ENCODE data around the gene PNMA6E. TPM values are rescaled to one million over a fixed set of nuclear protein-coding genes. Genes with fewer than 3 reads are reported as not detected.

The PNMA6E gene
- polyA plus RNA-seq, 1 donor = not detected

GRCh38 chrX:153434801-153435200 lies 33.7 kb upstream of the PNMA6E start:
- DNase-seq = no peak

- DNase-seq = no peak
Observed at GRCh38 chrX:153433781-153434285, 32.7 kb upstream of the PNMA6E start.

GRCh38 chrX:153433161-153433680 lies 32.1 kb upstream of the PNMA6E start:
- DNase-seq = no peak

GRCh38 chrX:153430796-153431195 lies 29.6 kb upstream of the PNMA6E start:
- no peak for DNase-seq

- DNase-seq = no peak
Observed at GRCh38 chrX:153426204-153426603, 25.1 kb upstream of the PNMA6E start.

- no peak for DNase-seq
Observed at GRCh38 chrX:153423652-153424051, 22.5 kb upstream of the PNMA6E start.

GRCh38 chrX:153421856-153422255 lies 20.7 kb upstream of the PNMA6E start:
- DNase-seq = no peak

GRCh38 chrX:153420851-153421599 lies 19.9 kb upstream of the PNMA6E start:
- DNase-seq = no peak

- DNase-seq = no peak
Observed at GRCh38 chrX:153417637-153418036, 16.5 kb upstream of the PNMA6E start.

GRCh38 chrX:153416781-153417450 lies 15.8 kb upstream of the PNMA6E start:
- no peak for DNase-seq

- peak; percentile 8 for DNase-seq
Observed at GRCh38 chrX:153414856-153415510, 13.8 kb upstream of the PNMA6E start.

GRCh38 chrX:153413731-153414130 lies 12.6 kb upstream of the PNMA6E start:
- DNase-seq = no peak

- peak; percentile 23 for DNase-seq
Observed at GRCh38 chrX:153412746-153413720, 11.9 kb upstream of the PNMA6E start.

- no peak for DNase-seq
Observed at GRCh38 chrX:153411988-153412574, 10.9 kb upstream of the PNMA6E start.

- DNase-seq = peak; percentile 15
Observed at GRCh38 chrX:153411255-153411987, 10.3 kb upstream of the PNMA6E start, which contains the start of gene ZFP92. Gene ZFP92, plus strand, starts transcription at chrX:153411472. Its CDS starts 6,851 bp downstream, at chrX:153418323.

GRCh38 chrX:153410888-153411254 lies 9.7 kb upstream of the PNMA6E start:
- no peak for DNase-seq

GRCh38 chrX:153410373-153410772 lies 9.2 kb upstream of the PNMA6E start:
- no peak for DNase-seq

GRCh38 chrX:153409414-153410101 lies 8.4 kb upstream of the PNMA6E start:
- DNase-seq = no peak

- no peak for DNase-seq
Observed at GRCh38 chrX:153408871-153409351, 7.8 kb upstream of the PNMA6E start.

GRCh38 chrX:153408221-153408721 lies 7.1 kb upstream of the PNMA6E start:
- DNase-seq = no peak
